Esophagus squamous epithelium (tissue), 4 donors: Measurements from ENCODE around the gene PRPSAP2.

Source experiments
- CTCF ChIP-seq, 6 experiments: fragments of 450-650 bp in 4 of 6; fragments of 200-600 bp in 2 of 6; sonication (generic) in 2 of 6; IDR thresholded peaks; one replicate each; pipeline ENCODE4 v1.5.1; 2016 to 2019; ENCODE audit warnings: antibody characterized with exemption in 6 of 6, mild to moderate bottlenecking in 4 of 6, moderate library complexity in 4 of 6
- POLR2A ChIP-seq, 4 donors: fragments of 450-650 bp; IDR thresholded peaks; one replicate each; pipeline ENCODE4 v1.6.1; 2017; ENCODE audit warnings: antibody characterized with exemption in 4 of 4, mild to moderate bottlenecking in 4 of 4, moderate library complexity in 3 of 4

- no peak for TF ChIP-seq CTCF (IDR thresholded peaks at IDR 0.05)
- no peak for TF ChIP-seq POLR2A (IDR thresholded peaks at IDR 0.05)
These were observed 4.1 kb downstream of the PRPSAP2 start for GRCh38 chr17:18862011-18862410.
